ENCODE data around the gene PGD.
"Not testable (repeated sequence)": the region's sequence is repeated elsewhere in the genome, so short reads cannot be mapped to it uniquely, and the experiment has no call there.

PGD gene

DNA sequence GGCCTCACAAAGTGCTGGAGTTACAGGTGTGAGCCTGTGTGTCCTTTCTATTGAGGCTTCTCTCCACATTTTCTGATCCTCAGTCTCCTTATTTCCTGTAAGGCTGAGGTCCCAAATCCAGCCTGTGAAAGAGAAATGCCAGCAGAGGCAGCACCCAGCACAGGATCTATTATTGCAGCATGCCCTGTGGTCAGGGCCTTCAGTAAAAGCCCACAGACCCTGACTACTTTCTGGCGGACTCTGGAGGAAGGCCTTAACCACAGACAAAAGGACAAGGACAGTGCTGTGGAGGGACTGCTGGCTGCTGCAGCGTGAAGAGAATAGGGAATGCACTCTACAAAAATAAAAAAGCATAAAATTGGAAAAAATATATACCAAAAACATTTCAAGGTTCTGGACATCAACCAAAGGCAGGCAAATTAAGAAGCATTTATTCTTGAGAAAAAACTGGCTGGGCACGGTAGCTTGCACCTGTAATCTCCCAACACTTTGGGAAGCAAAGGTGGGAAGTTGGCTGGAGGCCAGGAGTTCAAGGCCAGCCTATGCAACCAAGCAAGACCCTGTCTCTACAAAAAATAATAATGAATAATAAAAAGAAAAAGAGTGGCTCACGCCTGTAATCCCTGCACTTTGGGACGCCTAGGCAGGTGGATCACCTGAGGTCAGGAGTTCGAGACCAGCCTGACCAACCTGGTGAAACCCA is 9.4 kb upstream of the PGD start:
- in situ Hi-C loops (cut with MboI; ENCODE audit: low pct_unique_long_range_greater_than_20kb, low sequenced_read_pairs) = no loop called here
- DNase-seq = no peak

DNA sequence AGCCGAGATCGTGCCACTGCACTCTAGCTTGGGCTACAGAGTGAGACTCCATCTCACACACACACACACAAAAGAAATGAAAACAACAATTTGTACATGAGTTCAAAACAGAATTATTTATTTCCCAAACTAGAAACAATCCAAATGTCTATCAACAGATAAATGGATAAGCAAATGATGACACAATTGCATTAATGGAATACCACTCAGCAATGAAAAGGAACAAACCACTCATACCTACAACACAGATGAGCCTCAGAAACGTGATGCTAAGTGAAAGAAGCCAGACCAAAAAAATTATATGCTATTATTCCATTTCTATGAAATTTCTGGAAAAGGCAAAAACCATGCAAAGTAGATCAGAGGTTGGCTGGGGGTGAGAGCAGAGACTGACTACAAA is 2.0 kb upstream of the PGD start:
- in situ Hi-C loops (cut with MboI; ENCODE audit: low pct_unique_long_range_greater_than_20kb, low sequenced_read_pairs) = no loop called here
- DNase-seq = no peak

DNA sequence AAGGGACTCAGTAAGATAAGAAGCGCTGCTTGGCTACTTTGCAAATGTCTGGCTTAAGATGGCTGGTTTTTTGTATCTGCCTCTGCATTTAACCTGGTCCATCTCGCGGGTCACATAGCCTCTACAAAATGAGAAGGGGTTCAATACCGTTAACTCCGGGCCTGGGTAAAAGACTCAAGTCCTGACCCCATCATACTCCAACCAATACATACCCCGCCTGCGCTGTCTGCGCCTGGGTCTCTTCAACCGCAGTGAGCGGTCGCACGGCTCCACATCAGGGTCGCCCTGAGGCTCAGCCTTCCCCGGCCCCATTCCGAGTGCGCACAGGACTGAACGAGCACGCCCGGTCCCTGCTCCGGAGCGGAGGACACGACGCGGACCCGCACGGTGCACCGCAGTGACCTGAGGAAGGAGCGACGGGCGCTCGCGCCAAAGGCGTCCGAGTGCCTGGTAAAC is 558 bp upstream of the PGD start:
- DNase-seq = no peak
- in situ Hi-C loops (cut with MboI; ENCODE audit: low pct_unique_long_range_greater_than_20kb, low sequenced_read_pairs) = no loop called here

DNA sequence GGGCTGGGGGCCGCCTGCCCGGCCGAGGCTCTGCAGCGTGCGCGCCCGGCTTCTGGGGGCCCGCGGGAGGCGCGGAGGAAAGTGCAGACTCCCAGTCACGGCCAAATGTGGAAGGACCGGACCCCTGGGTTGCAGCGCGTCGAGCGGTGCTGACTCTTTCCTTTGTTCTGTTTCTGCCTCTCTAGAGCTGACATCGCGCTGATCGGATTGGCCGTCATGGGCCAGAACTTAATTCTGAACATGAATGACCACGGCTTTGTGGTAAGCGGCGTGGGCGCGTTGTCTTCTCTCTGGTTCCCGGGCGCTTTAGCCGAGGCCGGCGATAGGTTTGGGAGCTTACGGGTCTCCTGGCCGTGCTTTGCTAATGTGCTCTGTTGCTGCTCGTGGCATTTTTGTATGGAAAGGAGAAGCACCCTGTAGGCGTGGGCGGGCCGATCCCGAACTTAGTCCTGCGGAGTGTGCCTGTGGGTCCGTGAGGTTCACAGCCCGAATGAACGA is 629 bp downstream of the PGD start:
- in situ Hi-C loops (cut with MboI; ENCODE audit: low pct_unique_long_range_greater_than_20kb, low sequenced_read_pairs) = no loop called here
- peak; percentile 39 for DNase-seq

DNA sequence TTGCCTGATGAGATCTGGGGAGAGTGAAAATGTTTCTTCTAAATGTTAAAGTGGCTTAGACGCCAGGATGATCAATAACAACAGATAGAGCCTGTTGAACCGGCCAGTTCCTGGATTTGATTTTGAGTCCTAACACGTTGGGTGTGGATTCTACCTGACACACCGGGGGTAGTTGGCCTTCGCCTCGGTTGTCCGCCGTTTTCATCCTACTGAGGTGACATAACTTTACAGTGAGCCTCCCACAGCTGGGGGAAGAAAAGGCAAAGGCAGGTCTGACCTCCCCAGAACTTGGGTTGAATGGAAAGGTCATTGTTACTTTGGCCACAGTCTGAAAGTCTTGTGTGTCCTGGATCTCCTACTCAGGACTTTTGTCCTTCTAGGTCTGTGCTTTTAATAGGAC is 1.1 kb downstream of the PGD start:
- no peak for DNase-seq

DNA sequence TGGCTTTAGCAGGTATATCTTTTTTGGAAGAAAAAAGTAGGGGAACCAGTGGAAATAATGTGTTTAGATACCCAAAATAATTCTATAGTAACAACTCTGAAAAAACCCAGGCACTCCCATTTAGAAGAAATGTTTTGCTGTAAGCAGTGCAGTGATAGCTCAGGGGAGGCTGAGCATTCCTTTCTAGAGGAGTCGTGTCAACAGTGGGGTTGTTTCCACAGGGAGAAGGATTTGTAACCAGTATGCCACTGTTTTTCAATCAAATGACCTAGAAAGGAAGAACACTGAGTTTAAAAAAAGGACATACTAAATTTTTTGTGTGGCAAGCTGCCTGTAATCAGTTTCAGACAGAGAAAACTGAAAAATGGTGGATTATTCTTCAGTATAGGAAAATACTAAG is 2.4 kb downstream of the PGD start:
- in situ Hi-C loops (cut with MboI; ENCODE audit: low pct_unique_long_range_greater_than_20kb, low sequenced_read_pairs) = no loop called here
- no peak for DNase-seq

More for the DNA sequence above, 1.1 kb downstream of the PGD start:
- in situ Hi-C loops (cut with MboI; ENCODE audit: low pct_unique_long_range_greater_than_20kb, low sequenced_read_pairs) = no loop called here

DNA sequence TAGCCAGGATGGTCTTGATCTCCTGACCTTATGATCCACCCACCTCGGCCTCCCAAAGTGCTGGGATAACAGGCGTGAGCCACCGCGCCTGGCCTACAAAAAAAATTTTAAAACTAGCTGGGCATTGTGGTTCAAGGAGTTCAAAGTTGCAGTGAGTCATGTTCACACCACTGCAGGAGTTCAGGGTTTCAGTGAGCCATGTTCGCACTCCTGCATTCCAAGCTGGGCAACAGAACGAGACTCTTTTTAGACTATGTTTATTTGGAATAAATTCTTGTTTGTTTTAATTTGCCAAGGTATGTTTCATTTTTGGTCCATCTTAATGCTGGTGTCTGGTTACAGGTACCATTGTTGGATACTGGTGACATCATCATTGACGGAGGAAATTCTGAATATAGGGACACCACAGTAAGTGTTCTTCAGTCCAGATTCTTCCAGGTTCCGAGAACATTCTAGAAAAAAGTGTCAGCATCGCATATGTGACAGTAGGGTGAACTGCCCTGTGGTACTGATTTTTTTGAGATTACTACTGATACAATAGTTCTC is 3.9 kb downstream of the PGD start:
- in situ Hi-C loops (cut with MboI; ENCODE audit: low pct_unique_long_range_greater_than_20kb, low sequenced_read_pairs) = no loop called here
- DNase-seq = no peak

DNA sequence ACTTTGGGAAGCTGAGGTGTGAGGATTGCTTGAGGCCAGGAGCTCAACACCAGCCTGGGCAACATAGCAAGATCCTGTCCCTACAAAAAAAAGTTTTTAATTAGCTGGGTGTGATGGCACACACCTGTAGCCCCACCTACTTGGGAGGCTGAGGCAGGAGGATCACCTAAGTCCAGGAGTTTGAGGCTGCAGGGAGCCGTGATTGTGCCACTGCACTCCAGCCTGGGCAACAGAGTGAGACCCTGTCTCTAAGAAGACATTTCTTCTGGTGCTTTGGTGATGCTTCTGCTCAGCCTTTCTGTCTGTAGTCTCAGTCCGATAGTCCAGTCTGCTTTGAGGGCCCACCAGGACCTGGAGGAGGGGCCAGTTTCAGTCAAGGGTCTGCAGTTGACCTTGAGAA is 8.3 kb downstream of the PGD start:
- no peak for DNase-seq
- in situ Hi-C loops (cut with MboI; ENCODE audit: low pct_unique_long_range_greater_than_20kb, low sequenced_read_pairs) = no loop called here

DNA sequence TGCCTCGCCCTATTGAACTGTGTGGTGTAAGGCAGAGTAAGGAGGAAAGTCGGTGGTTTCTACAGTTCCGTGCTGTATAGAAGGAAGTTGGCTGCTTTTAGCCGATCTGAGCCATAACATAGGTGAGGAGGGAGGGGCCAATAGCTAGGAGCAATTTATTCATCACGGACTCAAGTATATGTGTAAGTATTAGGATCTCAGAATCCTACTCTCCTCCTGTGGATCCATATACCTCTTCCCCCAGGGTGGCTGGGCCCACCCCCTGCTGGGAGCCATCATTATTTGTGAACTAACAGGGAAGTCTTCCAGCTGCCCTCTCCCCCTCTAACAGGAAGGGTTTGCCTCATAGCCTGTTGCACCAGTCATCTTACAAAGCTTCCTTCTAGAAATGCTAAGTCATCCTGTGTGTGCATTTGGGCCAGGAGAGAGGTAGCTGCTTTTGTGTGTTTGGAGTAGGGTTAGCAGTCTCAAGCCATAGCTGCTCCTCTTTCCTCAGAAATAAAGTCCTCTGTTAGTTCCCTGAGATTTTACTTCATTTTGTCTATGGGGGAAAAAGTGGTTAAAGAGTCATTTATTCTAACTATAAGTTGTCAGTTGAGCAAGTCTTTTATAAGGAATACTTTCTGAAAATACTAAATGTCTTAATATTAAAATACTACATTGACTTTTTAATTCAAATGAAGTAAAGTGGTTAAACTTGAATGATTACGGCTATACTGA is 16.5 kb downstream of the PGD start:
- in situ Hi-C loops (cut with MboI; ENCODE audit: low pct_unique_long_range_greater_than_20kb, low sequenced_read_pairs) = no loop called here
- DNase-seq = peak; percentile 89

DNA sequence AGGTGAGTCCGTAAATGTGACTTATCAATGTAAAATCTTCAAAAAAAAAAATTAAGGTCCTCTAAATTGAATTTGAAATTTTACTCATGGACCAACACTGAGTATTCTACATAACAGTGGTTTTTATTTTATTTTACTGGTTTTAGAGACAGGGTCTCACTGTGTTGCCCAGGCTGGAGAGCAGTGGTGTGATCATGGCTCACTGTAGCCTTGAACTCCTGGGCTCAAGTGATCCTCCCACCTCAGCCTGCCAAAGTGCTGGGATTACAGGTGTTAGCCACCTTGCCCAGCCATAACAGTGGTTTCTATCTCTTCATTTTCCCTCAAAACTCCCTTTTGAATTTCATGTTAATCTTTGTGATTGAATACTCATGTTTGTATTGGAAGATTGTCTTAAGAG is 17.1 kb downstream of the PGD start:
- DNase-seq; in situ Hi-C loops (cut with MboI; ENCODE audit: low pct_unique_long_range_greater_than_20kb, low sequenced_read_pairs): not testable (repeated sequence)

DNA sequence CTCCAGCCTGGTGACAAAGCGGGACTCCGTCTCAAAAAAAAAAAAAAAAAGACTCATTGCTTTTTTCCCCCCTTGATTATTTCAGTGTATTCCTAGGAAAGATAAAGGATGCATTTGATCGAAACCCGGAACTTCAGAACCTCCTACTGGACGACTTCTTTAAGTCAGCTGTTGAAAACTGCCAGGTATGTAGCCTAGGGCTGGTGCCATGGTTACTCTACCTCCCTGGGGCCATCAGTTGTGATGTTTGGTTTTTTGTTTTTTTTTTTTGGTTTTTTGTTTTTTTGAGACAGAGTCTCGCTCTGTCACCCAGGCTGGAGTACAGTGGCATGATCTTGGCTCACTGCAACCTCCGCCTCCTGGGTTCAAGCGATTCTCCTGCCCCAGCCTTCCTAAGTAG is 19.9 kb downstream of the PGD start:
- DNase-seq; in situ Hi-C loops (cut with MboI; ENCODE audit: low pct_unique_long_range_greater_than_20kb, low sequenced_read_pairs): not testable (repeated sequence)

DNA sequence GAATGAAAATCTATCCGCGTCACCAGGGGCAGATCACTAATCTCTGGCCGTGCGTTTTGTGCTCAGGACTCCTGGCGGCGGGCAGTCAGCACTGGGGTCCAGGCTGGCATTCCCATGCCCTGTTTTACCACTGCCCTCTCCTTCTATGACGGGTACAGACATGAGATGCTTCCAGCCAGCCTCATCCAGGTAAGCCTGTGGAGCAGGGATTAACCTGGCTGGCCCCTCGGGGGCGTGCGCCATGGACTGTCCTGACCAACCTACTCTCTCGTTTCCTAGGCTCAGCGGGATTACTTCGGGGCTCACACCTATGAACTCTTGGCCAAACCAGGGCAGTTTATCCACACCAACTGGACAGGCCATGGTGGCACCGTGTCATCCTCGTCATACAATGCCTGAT is 20.5 kb downstream of the PGD start:
- DNase-seq = no peak
- in situ Hi-C loops (cut with MboI; ENCODE audit: low pct_unique_long_range_greater_than_20kb, low sequenced_read_pairs) = no loop called here

DNA sequence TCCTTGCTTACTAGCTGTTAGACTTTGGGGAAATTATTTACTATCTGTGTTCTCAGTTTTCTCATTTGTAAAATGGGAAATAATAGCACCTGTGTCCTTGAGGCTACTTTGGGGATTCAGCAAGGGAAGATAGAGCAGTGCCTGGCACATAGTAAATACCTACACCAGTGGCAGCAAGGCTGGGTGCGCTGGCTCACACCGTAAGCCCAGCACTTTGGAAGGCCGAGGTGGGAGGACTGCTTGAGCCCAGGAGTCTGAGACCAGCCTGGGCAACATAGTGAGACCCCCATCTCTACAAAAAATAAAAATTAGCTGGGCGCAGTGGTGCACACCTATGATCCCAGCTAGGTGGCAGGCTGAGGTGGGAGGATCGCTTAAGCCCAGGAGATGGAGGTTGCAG is 22.8 kb downstream of the PGD start:
- DNase-seq = no peak
- in situ Hi-C loops (cut with MboI; ENCODE audit: low pct_unique_long_range_greater_than_20kb, low sequenced_read_pairs) = no loop called here

DNA sequence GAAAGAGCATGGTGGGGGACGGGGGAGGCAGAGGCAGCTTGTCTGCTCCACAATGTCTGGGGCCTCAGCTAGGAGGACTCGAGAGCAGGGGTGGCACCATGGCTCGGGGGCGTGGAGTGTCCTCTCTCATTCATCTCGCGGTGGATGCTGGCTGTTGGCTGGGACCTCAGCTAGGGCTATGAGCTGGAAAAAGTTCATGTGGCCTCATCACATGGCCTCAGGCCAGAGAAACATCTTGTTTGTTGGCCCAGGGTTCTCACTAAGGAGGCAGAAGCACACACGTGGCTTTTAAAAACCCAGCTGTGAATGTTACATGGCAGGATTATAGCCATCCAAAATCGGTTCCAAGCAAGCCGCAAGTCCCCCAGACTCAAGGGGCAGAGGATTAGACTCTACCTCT is 25.2 kb downstream of the PGD start:
- in situ Hi-C loops (cut with MboI; ENCODE audit: low pct_unique_long_range_greater_than_20kb, low sequenced_read_pairs) = no loop called here

DNA sequence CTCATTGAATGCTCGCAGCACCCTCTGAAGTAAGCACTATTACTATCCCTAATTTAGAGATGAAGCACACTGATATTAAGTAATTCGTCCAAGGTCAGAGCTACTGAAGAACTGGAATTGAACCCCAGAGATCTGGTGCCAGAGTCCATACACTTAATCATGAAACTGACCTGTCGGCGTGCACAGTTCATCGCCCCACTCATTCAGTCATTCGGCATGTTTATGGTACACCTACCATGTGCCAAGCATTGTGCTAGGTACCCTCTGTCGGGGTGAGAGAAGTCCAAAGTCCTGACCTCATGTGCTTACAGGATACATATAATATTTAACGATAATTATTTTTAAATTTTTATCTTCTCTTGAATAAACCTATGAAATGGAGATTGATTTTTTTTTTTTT is 25.8 kb downstream of the PGD start:
- in situ Hi-C loops (cut with MboI; ENCODE audit: low pct_unique_long_range_greater_than_20kb, low sequenced_read_pairs) = no loop called here
- no peak for DNase-seq

More for the DNA sequence above, 25.2 kb downstream of the PGD start:
- no peak for DNase-seq

DNA sequence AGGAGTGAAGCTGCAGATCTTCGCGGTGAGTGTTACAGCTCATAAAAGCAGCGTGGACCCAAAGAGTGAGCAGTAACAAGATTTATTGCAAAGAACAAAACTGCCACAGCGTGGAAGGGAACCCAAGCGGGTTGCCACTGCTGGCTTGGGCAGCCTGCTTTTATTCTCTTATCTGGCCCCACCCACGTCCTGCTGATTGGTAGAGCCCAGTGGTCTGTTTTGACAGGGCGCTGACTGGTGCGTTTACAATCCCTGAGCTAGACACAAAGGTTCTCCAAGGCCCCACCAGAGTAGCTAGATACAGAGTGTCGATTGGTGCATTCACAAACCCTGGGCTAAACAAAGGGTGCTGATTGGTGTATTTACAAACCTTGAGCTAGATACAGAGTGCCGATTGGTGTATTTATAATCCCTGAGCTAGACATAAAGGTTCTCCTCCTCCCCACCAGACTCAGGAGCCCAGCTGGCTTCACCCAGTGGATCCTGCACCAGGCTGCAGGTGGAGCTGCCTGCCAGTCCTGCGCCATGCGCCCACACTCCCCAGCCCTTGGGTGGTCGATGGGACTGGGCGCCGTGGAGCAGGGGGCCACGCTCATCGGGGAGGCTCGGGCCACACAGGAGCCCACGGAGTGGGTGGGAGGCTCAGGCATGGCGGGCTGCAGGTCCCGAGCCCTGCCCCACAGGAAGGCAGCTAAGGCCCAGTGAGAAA is 27.1 kb downstream of the PGD start:
- DNase-seq; in situ Hi-C loops (cut with MboI; ENCODE audit: low pct_unique_long_range_greater_than_20kb, low sequenced_read_pairs): not testable (repeated sequence)

DNA sequence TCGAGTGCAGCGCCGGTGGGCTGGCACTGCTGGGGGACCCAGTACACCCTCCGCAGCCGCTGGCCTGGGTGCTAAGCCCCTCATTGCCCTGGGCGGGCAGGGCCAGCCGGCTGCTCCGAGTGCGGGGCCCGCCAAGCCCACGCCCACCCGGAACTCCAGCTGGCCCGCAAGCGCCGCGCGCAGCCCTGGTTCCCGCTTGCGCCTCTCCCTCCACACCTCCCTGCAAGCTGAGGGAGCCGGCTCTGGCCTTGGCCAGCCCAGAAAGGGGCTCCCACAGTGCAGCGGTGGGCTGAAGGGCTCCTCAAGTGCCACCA is 27.6 kb downstream of the PGD start:
- in situ Hi-C loops (cut with MboI; ENCODE audit: low pct_unique_long_range_greater_than_20kb, low sequenced_read_pairs); DNase-seq: not testable (repeated sequence)

DNA sequence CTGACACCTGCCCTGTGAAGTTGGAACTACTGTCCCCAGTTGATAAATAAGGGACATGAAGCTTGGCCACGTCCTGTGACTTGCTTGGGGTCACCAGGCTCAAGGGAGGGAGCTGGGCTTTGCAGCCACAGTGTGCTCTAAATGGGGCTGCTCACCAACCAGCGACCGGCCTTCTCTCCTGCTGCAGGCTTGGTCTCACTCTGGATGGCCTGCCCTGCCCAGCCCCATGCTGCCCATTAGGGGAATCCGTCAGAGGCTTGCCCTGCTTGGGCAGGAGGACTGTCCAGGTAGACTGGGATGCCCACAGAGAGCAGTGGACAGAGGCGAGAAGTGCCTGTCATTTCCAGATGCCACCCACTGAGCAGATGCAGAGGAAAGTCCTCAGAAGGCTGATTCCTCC is 30.1 kb downstream of the PGD start:
- in situ Hi-C loops (cut with MboI; ENCODE audit: low pct_unique_long_range_greater_than_20kb, low sequenced_read_pairs) = no loop called here

DNA sequence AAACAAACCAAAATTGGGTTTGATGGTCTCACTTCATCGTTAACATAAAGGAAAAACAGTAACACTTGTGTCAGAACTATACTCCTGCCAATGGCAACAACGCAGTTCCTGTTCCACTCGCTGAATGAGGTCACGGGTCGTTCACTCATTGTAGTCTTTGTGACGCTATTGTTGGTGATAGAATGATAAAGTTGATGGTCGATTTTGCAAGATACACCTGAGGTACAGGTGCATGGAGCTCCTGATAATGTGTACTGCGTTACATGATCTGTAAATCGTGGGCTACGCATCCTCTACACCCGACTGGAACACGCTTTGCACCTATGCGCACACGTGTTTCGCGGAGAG is 31.0 kb downstream of the PGD start:
- in situ Hi-C loops (cut with MboI; ENCODE audit: low pct_unique_long_range_greater_than_20kb, low sequenced_read_pairs) = no loop called here
- no peak for DNase-seq

More for the DNA sequence above, 30.1 kb downstream of the PGD start:
- DNase-seq = no peak
